Keratinocyte (primary cell): ENCODE results near the gene WIPF3. TPM values are rescaled to one million over a fixed set of nuclear protein-coding genes. Genes with fewer than 3 reads are reported as not detected.

ENCODE experiments used
- DNase-seq: peaks from one replicate; pipeline ENCODE4 v3.0.0-alpha.2; 2011; ENCODE audit warnings: low read depth, missing footprints, low spot score
- FAIRE-seq: peaks from 2 replicates; lab custom pipeline; 2011; peaks lifted over from hg19 to GRCh38; lab: Jason Lieb, UNC
- H2AFZ ChIP-seq: 2 replicates; pipeline ENCODE4 v1.6.0; 2012; ENCODE audit warnings: low read length, control low read depth, inconsistent platforms; ENCODE audit not compliant: control insufficient read depth
- H3K27ac ChIP-seq: 2 replicates; pipeline ENCODE4 v1.5.1; 2011; ENCODE audit warnings: low read length; ENCODE audit not compliant: control insufficient read depth, insufficient read depth
- H3K27me3 ChIP-seq: 3 replicates; pipeline ENCODE4 v1.6.0; 2011; ENCODE audit warnings: low read length; ENCODE audit not compliant: control insufficient read depth, insufficient read depth; ENCODE audit errors: extremely low read depth
- H3K36me3 ChIP-seq, 2 experiments: 2 replicates in 1 of 2; 3 replicates in 1 of 2; pipeline ENCODE4 v1.5.1; 2011; ENCODE audit warnings: low read length in 2 of 2, mild to moderate bottlenecking in 1 of 2; ENCODE audit not compliant: control insufficient read depth in 2 of 2, insufficient read depth in 2 of 2; ENCODE audit errors: extremely low read depth in 1 of 2
- H3K4me1 ChIP-seq: 3 replicates; pipeline ENCODE4 v1.5.1; 2011; ENCODE audit warnings: low read length; ENCODE audit not compliant: control insufficient read depth, insufficient read depth; ENCODE audit errors: extremely low read depth
- H3K4me2 ChIP-seq: 3 replicates; pipeline ENCODE4 v1.6.0; 2011; ENCODE audit warnings: low read depth, low read length; ENCODE audit not compliant: control insufficient read depth, insufficient read depth; ENCODE audit errors: extremely low read depth
- H3K4me3 ChIP-seq, 3 experiments: fragments of 200-600 bp in 1 of 3; sonication (generic) in 1 of 3; 2 replicates in 2 of 3; 3 replicates in 1 of 3; pipeline ENCODE4 v1.5.1; 2011 to 2016; ENCODE audit warnings: low read length in 3 of 3, mild to moderate bottlenecking in 3 of 3, control low read depth in 2 of 3, inconsistent platforms in 1 of 3, low read depth in 1 of 3, mixed read lengths in 1 of 3, mixed run types in 1 of 3, moderate library complexity in 1 of 3; ENCODE audit not compliant: control insufficient read depth in 2 of 3, insufficient read depth in 2 of 3; ENCODE audit errors: extremely low read depth in 1 of 3
- H3K79me2 ChIP-seq: 2 replicates; pipeline ENCODE4 v1.6.0; 2012; ENCODE audit warnings: low read length; ENCODE audit not compliant: control insufficient read depth, insufficient read depth
- H3K9ac ChIP-seq: 3 replicates; pipeline ENCODE4 v1.6.0; 2011; ENCODE audit warnings: low read length; ENCODE audit not compliant: control insufficient read depth, insufficient read depth; ENCODE audit errors: extremely low read depth
- H3K9me1 ChIP-seq: 3 replicates; pipeline ENCODE4 v1.6.0; 2011; ENCODE audit warnings: low read length; ENCODE audit not compliant: control insufficient read depth, insufficient read depth; ENCODE audit errors: extremely low read depth
- H3K9me3 ChIP-seq: 2 replicates; pipeline ENCODE4 v1.5.1; 2012; ENCODE audit warnings: low read depth, low read length; ENCODE audit not compliant: control insufficient read depth
- H4K20me1 ChIP-seq: 3 replicates; pipeline ENCODE4 v1.6.0; 2011; ENCODE audit warnings: low read length; ENCODE audit not compliant: control insufficient read depth, insufficient read depth; ENCODE audit errors: extremely low read depth
- CTCF ChIP-seq, 3 experiments: IDR thresholded peaks in 1 of 3; conservative IDR thresholded peaks in 1 of 3; optimal IDR thresholded peaks in 1 of 3; 2 replicates in 2 of 3; 3 replicates in 1 of 3; pipeline versions ENCODE3 to v1.5.1; 2011; ENCODE audit warnings: low read length in 3 of 3, mild to moderate bottlenecking in 3 of 3, moderate library complexity in 2 of 3, control low read depth in 1 of 3, inconsistent platforms in 1 of 3; ENCODE audit not compliant: insufficient read depth in 2 of 3; ENCODE audit errors: extremely low read depth in 1 of 3
- EZH2 ChIP-seq: IDR thresholded peaks from one replicate; pipeline ENCODE4 v1.6.1; 2012; ENCODE audit warnings: inconsistent platforms, mild to moderate bottlenecking, low read length, moderate library complexity
- dilution Hi-C: fragments of 300-500 bp; cut with MboI; formaldehyde crosslinking; loops from one replicate; pipeline ENCODE4 v1.7.0; 2020; ENCODE audit warnings: low sequenced_read_pairs; ENCODE audit not compliant: extremely low pct_ligation_motif_present
- polyA plus RNA-seq, 5 experiments: library from polyadenylated mRNA; depleted of rRNA in 3 of 5; stranded (reverse) in 3 of 5; stranded (forward) in 1 of 5; unstranded in 1 of 5; fragments of >200 nt; gene quantifications; 1 replicate in 1 of 5; 2 replicates in 3 of 5; 3 replicates in 1 of 5; pipeline versions ENCODE4 v1.2.1 to v1.2.3, GENCODE V29; 2011 to 2012; ENCODE audit warnings: missing spikeins in 2 of 5, low read depth in 1 of 5, low replicate concordance in 1 of 5

The WIPF3 gene
- polyA plus RNA-seq, 1 donor (not counting 4 experiments of a cell fraction or from before 2014, with no cell fraction given) = 0.04 TPM

DNA sequence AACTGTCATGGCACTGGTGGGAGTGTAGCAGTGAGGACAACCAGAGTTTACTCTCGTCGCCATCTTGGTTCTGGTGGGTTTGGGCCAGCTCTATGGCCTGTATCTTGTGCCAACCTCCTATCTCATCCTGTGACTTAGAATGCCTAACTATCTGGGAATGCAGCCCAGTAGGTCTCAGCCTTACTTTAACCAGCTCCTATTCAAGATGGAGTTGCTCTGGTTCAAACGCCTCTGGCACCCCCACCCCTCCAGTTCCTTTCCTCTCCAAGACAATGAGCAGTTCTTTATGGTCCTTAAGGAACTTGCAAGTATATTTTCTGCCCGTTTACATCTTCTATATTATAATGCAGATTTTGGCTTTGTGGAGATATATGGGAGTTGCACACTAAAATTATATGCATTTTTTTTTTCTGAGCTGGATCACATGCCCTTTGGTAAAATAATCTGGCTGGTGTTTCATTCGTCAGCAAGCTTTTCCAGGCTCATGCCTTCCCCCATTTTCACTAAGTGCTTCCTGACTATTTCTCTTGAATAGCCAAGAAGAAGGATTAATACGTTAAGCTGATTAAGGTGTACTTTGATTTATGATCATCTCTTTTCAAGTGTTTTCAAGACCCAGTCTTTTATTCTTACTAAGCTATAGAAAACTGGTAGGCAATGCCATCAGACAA, 11.2 kb upstream of the WIPF3 start:
- H3K4me1 ChIP-seq = no peaks in the 10 kb centered on the region
- H3K79me2 ChIP-seq = no peaks in the 10 kb centered on the region
- H3K36me3 ChIP-seq = no peaks in the 10 kb centered on the region
- DNase-seq = no peak
- TF ChIP-seq CTCF (optimal IDR thresholded peaks at IDR 0.05 in 1 of 3, IDR thresholded peaks at IDR 0.05 in 1 of 3, conservative IDR thresholded peaks at IDR 0.05 in 1 of 3; ENCODE audit: extremely low read depth in 1 of 3, insufficient read depth in 2 of 3, low read length in 3 of 3) (no peak), EZH2 (no peak)
- H2AFZ ChIP-seq = no peak overlapping the region
- H3K27ac ChIP-seq = no peak overlapping the region
- dilution Hi-C loops = no loop called here
- no peak for FAIRE-seq
- H3K9me3 ChIP-seq = no peaks in the 10 kb centered on the region
- peaks cover 14% of the 10 kb centered on the region for H3K27me3 ChIP-seq
- H3K9me1 ChIP-seq = no peaks in the 10 kb centered on the region
- no peak overlapping the region for H3K9ac ChIP-seq
- no peaks in the 10 kb centered on the region for H4K20me1 ChIP-seq
- no peak overlapping the region for H3K4me3 ChIP-seq
- no peak overlapping the region for H3K4me2 ChIP-seq

GRCh38 chr7:29795696-29796580, 10.4 kb upstream of the WIPF3 start:
- no peaks in the 10 kb centered on the region for H3K9me1 ChIP-seq
- no peaks in the 10 kb centered on the region for H3K4me1 ChIP-seq
- peaks cover 14% of the 10 kb centered on the region for H3K27me3 ChIP-seq
- FAIRE-seq = no peak
- no peak overlapping the region for H3K4me3 ChIP-seq
- no peak for TF ChIP-seq EZH2
- TF ChIP-seq CTCF (optimal IDR thresholded peaks at IDR 0.05 in 1 of 3, IDR thresholded peaks at IDR 0.05 in 1 of 3, conservative IDR thresholded peaks at IDR 0.05 in 1 of 3; ENCODE audit: extremely low read depth in 1 of 3, insufficient read depth in 2 of 3, low read length in 3 of 3) = no peak
- no peak overlapping the region for H3K4me2 ChIP-seq
- no peaks in the 10 kb centered on the region for H3K79me2 ChIP-seq
- H3K27ac ChIP-seq = no peak overlapping the region
- no peaks in the 10 kb centered on the region for H3K9me3 ChIP-seq
- no peaks in the 10 kb centered on the region for H4K20me1 ChIP-seq
- no peaks in the 10 kb centered on the region for H3K36me3 ChIP-seq
- dilution Hi-C loops = no loop called here
- H3K9ac ChIP-seq = no peak overlapping the region
- no peak for DNase-seq
- no peak overlapping the region for H2AFZ ChIP-seq
